ENCODE results near the gene JPH3. TPM values are rescaled to one million over a fixed set of nuclear protein-coding genes. Genes with fewer than 3 reads are reported as not detected.

The JPH3 gene
- total RNA-seq, 1 experiment from 2014 or later, result 32.7 TPM

- DNase-seq, result no peak
- Histone ChIP-seq H4K8ac (replicated peaks; ENCODE audit: insufficient read length, low read depth, low read length) (peak overlapping the region; percentile 19), H4K20me1 (ENCODE audit: control insufficient read depth, insufficient read depth, insufficient read length) (no peaks in the 10 kb centered on the region), H3K56ac (ENCODE audit: insufficient read length, low read depth, low read length) (no peak overlapping the region), H3K27me3 (ENCODE audit: insufficient read depth, low read length) (no peaks in the 10 kb centered on the region), H3K27ac (ENCODE audit: insufficient read length, low read depth, low read length) (no peak overlapping the region), H3K18ac (ENCODE audit: insufficient read length, low read depth, low read length) (no peak overlapping the region), H3K9me3 (ENCODE audit: control insufficient read depth, low read depth, low read length) (no peaks in the 10 kb centered on the region), H3K14ac (ENCODE audit: insufficient read depth, low read length) (no peak overlapping the region; the same call in 1 of the 2 replicates), H2BK12ac (ENCODE audit: insufficient read length, low read depth, low read length) (no peak overlapping the region), H3K4ac (ENCODE audit: low read depth, low read length) (no peak overlapping the region), H3K4me2 (ENCODE audit: insufficient read depth, insufficient read length, low read length) (no peak overlapping the region), H2BK120ac (ENCODE audit: low read depth, low read length, poor library complexity, severe bottlenecking) (no peak overlapping the region), H4K5ac (ENCODE audit: insufficient read length, low read depth, low read length) (no peak overlapping the region), H3K79me2 (ENCODE audit: insufficient read depth, low read length) (no peaks in the 10 kb centered on the region), H2BK5ac (ENCODE audit: insufficient read length, low read length) (no peak overlapping the region), H3K23me2 (ENCODE audit: insufficient read length, low read depth, low read length, poor library complexity, severe bottlenecking) (no peaks in the 10 kb centered on the region), H4K91ac (ENCODE audit: insufficient read length, low read depth, low read length) (no peak overlapping the region), H3K23ac (ENCODE audit: insufficient read length, low read depth, low read length) (no peak overlapping the region), H2BK20ac (ENCODE audit: low read depth, low read length, poor library complexity, severe bottlenecking) (no peak overlapping the region), H2AFZ (ENCODE audit: low read length) (no peak overlapping the region), H3K79me1 (ENCODE audit: insufficient read depth, low read depth, low read length, poor library complexity, severe bottlenecking) (no peaks in the 10 kb centered on the region), H3K4me1 (ENCODE audit: insufficient read depth, low read length) (no peaks in the 10 kb centered on the region), H2BK15ac (ENCODE audit: low read depth, low read length) (no peak overlapping the region), H3T11ph (ENCODE audit: low read length) (no peak overlapping the region), H3K9ac (ENCODE audit: extremely low read depth, insufficient read length, low read length) (no peak overlapping the region), H2AK5ac (ENCODE audit: insufficient read length, low read length) (no peak overlapping the region)
- no peak overlapping the region for H3K4me3 Mint-ChIP-seq
- peaks cover 1% of the 10 kb centered on the region; the same call in 1 of the 2 replicates for H3K27me3 Mint-ChIP-seq (ENCODE audit: low read depth)
- H3K4me1 Mint-ChIP-seq, result peaks cover 0 to 3% of the 10 kb centered on the region in 2 experiments; a peak in 2 of 4 replicates
- peak overlapping the region in 2 of 3 experiments; percentile 57 to 84; a peak in 1 of 7 replicates for H3K27ac Mint-ChIP-seq
- no peak for TF ChIP-seq CTCF (conservative IDR thresholded peaks at IDR 0.05)
- peaks cover 6 to 39% (median 37%) of the 10 kb centered on the region in 3 experiments; a peak in 6 of 7 replicates for H3K36me3 Mint-ChIP-seq (ENCODE audit: insufficient read depth in 1 of 3, low read depth in 3 of 3)
- H3K9me3 Mint-ChIP-seq, result no peaks in the 10 kb centered on the region
- WGBS (ENCODE audit: extremely low coverage, insufficient read length, low lambda C conversion rate), result no CpG with 5 or more reads among the region's 16 CpGs
Observed at GRCh38 chr16:87693827-87694226, 91.5 kb downstream of the JPH3 start.

Data from H9 (cell line).